ENCODE measurements around the gene CAPS. TPM values are rescaled to one million over a fixed set of nuclear protein-coding genes. Genes with fewer than 3 reads are reported as not detected.

The CAPS gene
- total RNA-seq, 1 experiment from 2014 or later, result 2.3 TPM

DNA sequence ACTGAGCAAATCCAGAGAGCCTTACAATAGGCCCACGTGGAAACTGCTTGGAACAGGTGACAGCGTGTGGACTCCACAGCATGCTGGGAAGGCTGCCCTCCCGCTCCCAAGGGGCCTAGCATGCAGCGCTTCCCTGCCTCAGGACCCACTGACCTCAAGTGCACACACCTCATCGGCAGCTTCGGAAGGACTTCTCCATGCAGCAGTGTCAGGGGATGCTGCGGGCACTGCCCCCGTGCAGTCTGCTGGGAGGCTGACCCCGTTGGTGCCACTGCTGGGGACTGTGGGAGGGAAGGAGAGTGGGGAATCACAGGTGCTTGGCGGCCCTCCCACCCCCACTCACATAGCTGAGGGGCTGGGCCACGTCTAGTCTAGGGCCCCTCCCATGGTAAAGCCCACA is 17.2 kb downstream of the CAPS start:
- Histone ChIP-seq H2BK120ac (ENCODE audit: low read depth, low read length, poor library complexity, severe bottlenecking) (no peak overlapping the region), H4K91ac (ENCODE audit: insufficient read length, low read depth, low read length) (no peak overlapping the region), H3K9ac (ENCODE audit: extremely low read depth, insufficient read length, low read length) (no peak overlapping the region), H4K20me1 (ENCODE audit: control insufficient read depth, insufficient read depth, insufficient read length) (no peaks in the 10 kb centered on the region), H3K18ac (ENCODE audit: insufficient read length, low read depth, low read length) (no peak overlapping the region), H2AFZ (ENCODE audit: low read length) (no peak overlapping the region), H3K4me1 (ENCODE audit: insufficient read depth, low read length) (no peaks in the 10 kb centered on the region), H3K9me3 (ENCODE audit: control insufficient read depth, low read depth, low read length) (no peaks in the 10 kb centered on the region), H2BK5ac (ENCODE audit: insufficient read length, low read length) (no peak overlapping the region), H3K4ac (ENCODE audit: low read depth, low read length) (no peak overlapping the region), H3K56ac (ENCODE audit: insufficient read length, low read depth, low read length) (no peak overlapping the region), H2BK20ac (ENCODE audit: low read depth, low read length, poor library complexity, severe bottlenecking) (no peak overlapping the region), H2BK15ac (ENCODE audit: low read depth, low read length) (no peak overlapping the region), H3K23ac (ENCODE audit: insufficient read length, low read depth, low read length) (no peak overlapping the region), H3K14ac (ENCODE audit: insufficient read depth, low read length) (no peak overlapping the region), H3K23me2 (ENCODE audit: insufficient read length, low read depth, low read length, poor library complexity, severe bottlenecking) (no peaks in the 10 kb centered on the region), H4K8ac (replicated peaks; ENCODE audit: insufficient read length, low read depth, low read length) (no peak overlapping the region), H3K4me2 (ENCODE audit: insufficient read depth, insufficient read length, low read length) (no peak overlapping the region), H2AK5ac (ENCODE audit: insufficient read length, low read length) (no peak overlapping the region), H3T11ph (ENCODE audit: low read length) (no peak overlapping the region), H2BK12ac (ENCODE audit: insufficient read length, low read depth, low read length) (no peak overlapping the region), H3K27me3 (ENCODE audit: insufficient read depth, low read length) (no peaks in the 10 kb centered on the region), H3K27ac (ENCODE audit: insufficient read length, low read depth, low read length) (no peak overlapping the region), H3K79me1 (ENCODE audit: insufficient read depth, low read depth, low read length, poor library complexity, severe bottlenecking) (no peaks in the 10 kb centered on the region), H3K79me2 (ENCODE audit: insufficient read depth, low read length) (no peaks in the 10 kb centered on the region), H4K5ac (ENCODE audit: insufficient read length, low read depth, low read length) (no peak overlapping the region)
- DNase-seq, result no peak
- no peaks in the 10 kb centered on the region for H3K9me3 Mint-ChIP-seq
- H3K4me1 Mint-ChIP-seq, result peaks cover 0 to 5% of the 10 kb centered on the region in 2 experiments; a peak in 1 of 4 replicates
- H3K27me3 Mint-ChIP-seq (ENCODE audit: low read depth), result no peaks in the 10 kb centered on the region; the same call in 1 of the 2 replicates
- no peak overlapping the region for H3K4me3 Mint-ChIP-seq
- peaks cover 20 to 76% (median 69%) of the 10 kb centered on the region in 3 experiments for H3K36me3 Mint-ChIP-seq (ENCODE audit: insufficient read depth in 1 of 3, low read depth in 3 of 3)
- TF ChIP-seq, protein P1, sequence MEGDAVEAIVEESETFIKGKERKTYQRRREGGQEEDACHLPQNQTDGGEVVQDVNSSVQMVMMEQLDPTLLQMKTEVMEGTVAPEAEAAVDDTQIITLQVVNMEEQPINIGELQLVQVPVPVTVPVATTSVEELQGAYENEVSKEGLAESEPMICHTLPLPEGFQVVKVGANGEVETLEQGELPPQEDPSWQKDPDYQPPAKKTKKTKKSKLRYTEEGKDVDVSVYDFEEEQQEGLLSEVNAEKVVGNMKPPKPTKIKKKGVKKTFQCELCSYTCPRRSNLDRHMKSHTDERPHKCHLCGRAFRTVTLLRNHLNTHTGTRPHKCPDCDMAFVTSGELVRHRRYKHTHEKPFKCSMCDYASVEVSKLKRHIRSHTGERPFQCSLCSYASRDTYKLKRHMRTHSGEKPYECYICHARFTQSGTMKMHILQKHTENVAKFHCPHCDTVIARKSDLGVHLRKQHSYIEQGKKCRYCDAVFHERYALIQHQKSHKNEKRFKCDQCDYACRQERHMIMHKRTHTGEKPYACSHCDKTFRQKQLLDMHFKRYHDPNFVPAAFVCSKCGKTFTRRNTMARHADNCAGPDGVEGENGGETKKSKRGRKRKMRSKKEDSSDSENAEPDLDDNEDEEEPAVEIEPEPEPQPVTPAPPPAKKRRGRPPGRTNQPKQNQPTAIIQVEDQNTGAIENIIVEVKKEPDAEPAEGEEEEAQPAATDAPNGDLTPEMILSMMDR (conservative IDR thresholded peaks at IDR 0.05), result no peak
- no peak overlapping the region for H3K27ac Mint-ChIP-seq
- WGBS (ENCODE audit: extremely low coverage, insufficient read length, low lambda C conversion rate), result no CpG with 5 or more reads among the region's 11 CpGs
